EL (cell line): Measurements from ENCODE around the gene NASP.

ENCODE experiments used
- DNase-seq: peaks from one replicate; pipeline ENCODE4 v3.0.0-alpha.2; 2016

The NASP gene

DNA sequence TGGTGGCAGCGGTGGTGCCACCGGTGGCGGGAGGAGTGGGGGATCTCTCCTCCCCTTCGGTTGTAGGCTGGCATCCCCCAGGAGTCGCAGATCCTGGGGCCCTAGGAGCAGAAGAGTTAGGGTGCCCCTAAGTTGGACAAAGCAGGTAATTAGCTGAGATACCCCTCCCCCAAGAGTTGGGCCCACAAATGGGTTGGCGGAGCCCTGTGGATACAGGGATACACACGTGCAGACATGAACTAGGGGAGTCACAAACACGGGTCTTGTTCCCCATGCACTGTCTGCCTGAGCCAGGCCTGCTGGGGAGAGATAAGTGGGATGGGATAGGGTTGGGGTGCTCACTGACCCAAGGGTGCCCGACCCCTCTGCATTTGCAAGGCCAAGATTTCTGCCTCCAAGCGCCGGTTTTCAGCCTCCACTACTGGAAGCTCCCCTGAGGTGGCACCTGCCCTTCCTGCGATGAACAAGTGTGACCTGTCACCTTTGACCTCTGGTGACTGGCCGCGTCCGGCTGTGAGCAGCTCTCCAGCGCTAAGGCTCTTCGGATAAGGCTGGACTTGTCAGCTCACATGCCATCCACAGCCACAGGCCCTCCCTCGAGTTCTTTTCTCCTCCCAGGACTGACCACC lies 38.2 kb downstream of the NASP start:
- DNase-seq, result no peak

DNA sequence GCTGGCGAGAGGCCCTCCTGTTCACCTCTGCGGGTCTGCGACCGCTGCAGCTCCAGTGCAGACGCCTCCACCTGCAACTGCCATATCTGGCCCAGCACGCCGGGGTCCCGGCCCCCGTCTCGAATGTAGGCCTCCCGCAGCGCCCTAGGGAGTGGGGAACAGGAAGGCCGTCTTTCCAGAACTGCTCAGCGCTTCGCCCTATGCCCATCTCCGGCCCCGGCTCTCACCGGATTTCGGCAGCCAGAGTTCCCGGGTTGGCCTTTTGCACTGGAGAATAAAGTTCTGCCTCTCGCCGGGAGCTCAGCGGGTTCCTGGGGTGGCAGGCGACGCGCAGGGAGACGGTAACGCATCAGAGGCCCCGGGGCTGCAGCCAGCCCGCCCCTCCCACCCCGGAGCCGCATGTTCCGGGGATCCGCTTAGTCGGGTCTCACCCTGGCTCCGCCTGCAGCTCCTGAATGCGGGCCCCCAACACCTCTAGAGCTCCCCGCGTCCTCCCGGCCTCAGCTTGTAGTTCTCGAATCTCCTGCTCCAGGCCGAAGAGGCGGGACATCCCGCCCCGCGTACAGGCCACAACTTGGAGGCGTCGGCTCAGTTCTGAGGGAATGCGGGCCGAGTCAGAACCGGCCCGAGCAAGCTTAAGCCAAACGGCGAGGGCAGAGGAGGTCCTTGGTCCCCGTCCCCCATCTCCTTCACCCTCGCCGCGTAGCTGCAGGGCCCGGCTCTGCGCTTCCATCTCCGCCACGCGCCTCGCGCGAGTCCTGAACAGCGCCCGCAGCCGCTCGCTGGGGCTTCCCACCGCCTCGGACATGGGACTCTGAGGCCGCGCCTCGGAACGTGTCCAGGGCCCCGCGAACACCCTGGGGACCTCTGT lies 38.9 kb downstream of the NASP start:
- no peak for DNase-seq

DNA sequence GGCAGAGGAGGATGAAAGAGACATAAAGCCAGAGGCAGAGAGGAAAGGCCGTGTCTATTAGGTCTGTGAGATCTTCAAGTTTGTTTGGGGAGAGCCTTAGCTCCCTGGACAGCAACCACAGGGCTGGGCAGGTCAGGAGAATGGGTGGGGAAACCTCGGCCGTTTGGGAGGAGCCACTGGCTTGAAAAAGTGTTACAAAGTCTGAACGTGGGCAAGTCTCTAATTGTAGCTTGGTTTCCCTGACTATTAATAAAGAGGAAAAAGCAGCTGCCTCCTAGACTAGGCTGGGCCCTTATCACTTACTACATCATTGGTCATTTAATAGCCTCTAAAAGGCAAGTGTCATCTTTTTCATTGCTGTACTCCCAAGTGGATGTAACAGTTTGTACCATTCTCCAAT lies 40.1 kb downstream of the NASP start, which contains the start of gene CCDC17:
Gene CCDC17 (minus strand): TSS at position 83 of the 400 bp plus-strand sequence. CDS start 145 bp downstream, outside the sequence.
- no peak for DNase-seq

DNA sequence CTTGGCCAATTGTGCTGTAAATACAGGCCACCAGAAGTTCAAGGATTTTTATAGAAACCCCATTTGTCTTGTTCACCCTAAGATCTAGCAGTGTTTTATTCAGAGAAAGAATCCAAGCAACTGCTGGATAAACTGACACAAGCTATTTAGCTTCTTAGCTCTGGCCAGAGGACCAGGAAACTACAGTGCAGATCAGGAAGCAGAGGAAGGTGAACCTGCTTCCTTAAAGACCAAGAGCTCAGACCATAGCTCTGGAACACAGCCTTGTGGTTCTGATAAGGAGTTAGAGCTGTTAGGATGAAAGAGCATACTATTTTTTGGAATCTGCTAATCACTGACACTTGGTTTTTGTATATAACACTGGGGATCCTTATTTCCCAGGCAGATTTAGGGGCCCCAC lies 45.2 kb downstream of the NASP start:
- no peak for DNase-seq

DNA sequence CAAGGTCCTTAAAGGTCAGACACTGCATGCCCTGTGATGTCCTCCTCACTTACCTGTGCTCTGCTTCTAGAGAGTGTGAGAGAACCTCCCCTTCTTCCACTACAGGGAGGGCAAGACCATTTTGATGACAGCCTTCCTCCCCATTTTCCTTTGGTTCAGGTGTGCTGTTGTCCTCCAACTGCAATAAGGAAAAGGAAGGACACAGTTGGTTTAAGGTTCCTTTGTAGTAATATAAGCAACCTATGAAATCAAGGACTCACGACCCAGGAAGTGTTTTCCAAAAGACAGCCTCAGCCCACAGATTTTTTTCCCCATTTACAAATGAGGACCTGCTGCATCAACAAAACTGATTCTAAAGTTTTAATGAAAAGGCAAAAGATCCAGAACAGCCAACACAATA lies 46.6 kb downstream of the NASP start:
- DNase-seq, result no peak

DNA sequence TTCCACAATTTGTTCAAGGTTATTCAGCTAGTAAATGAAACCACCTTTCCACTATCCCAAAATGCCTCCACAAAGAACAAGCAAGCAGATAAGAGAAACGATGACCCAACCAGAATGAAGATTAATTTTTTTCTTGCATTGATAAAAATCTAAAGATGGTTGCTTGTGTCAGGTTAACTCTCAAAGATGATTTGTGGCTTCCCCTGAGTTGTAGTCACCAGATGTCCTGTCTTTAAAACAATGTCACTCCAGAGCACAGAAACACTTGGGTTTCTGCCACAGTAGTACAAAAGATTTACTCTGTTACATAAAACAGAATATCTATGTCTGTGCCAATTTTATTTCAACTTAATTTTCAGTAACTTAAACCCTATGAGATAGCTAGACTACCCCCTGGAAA lies 51.4 kb downstream of the NASP start:
- no peak for DNase-seq

DNA sequence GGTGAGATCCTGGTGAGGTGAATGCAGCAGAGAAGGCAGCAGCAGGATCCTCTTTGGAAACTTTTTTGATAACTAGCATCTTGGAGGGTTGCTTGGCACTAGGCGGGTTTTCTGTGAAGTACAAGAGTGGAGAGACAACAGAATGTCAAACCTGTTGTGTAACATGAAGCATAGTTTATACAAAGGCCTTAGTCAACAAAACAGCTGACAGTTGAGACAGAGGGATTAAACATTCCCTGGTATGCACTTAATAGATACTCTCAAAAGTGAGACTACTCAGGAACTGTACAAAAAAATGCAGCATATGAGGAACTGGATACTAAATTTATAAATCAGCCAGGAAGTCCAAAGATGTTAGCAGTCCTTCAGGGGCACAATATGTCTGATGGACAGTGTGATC lies 56.5 kb downstream of the NASP start:
- no peak for DNase-seq

DNA sequence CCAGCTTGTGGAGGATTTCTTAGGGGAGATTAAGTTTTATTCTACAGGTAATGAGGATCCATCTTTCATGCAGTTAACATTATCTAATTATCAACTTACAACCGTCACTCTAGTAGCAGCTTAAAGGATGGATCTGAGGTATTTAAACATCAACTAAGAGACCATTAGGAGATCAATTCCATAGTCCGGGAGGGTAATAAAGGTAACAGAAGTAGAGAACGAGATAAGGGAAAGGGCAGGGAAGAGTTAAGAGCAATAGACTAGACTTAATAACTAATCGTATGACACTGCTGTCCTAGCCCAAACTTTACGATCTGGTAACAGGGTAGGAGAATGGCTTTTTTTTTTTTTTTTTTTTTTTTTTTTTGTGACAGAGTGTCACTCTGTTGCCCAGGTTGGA lies 59.5 kb downstream of the NASP start:
- DNase-seq, result no peak

DNA sequence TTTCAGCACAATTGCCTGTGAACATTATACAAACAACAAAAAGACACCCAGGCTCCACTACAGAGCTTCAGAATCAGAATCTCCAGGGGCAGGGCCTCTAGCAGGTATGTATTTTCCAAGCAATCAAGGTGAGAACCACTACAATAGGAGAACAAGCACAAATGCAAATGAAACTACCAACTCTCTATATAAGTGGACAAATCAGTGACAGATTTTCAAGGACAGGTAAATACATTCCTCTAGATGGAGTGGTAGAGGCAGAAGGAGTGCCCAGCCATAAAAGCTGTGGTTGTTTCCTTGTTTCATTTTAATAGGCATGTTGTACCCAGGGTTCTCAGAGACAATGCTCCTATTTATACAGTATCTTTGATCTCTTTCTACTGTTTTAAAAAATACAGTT lies 60.1 kb downstream of the NASP start:
- no peak for DNase-seq

DNA sequence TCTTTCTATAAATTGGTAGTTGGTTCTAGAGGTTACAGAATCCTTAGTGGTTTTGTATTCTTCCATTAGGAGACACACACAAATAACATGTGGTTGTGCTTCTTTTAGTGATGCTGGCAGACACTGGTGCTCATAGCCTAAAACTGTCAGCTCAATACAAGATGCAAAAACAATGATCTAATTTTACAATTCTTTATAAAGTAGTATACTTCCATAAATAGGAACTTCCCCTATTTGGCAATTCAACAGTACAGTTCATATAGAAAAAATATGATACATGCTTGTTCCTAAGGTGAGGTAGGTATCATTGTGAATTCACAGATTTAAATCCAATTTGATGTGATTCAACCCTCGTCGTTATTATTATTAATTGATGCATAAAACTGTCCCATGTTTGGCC lies 60.8 kb downstream of the NASP start:
- no peak for DNase-seq

DNA sequence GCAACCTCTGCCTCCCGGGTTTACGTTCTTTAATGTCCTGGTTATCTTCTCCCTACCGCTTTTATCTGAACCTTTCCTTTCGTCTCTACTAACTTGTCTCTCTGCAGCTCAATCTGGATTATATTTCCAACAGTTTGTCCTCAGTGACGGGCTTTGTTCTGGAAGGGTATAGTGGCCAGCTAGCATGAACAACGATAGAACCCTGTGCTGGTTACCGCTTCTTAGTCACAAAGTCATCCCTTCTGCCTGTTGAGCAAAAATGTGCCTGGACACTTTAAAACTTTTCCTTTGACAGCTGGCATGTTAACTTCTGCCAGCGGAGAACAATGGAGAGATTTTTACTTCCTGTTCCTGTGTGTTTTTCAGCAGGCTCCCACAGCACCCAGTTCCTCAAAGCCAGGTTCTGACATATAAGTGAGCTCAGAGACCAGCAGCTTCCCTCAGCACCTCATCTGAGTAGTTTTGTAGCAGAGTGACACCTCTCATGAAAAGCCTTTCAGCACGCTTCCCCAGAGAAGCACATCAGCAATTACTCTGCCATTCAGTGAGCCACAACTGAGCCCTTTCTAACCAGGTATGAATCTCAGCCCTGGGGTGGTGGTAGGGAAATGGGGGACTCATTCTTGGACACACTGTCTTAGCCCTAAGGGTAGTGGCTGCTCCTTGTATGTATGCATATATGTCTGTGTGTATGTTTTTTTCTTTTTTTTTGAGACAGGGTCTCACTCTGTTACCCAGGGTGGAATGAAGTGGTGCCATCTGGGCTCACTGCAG lies 63.6 kb downstream of the NASP start:
- no peak for DNase-seq

DNA sequence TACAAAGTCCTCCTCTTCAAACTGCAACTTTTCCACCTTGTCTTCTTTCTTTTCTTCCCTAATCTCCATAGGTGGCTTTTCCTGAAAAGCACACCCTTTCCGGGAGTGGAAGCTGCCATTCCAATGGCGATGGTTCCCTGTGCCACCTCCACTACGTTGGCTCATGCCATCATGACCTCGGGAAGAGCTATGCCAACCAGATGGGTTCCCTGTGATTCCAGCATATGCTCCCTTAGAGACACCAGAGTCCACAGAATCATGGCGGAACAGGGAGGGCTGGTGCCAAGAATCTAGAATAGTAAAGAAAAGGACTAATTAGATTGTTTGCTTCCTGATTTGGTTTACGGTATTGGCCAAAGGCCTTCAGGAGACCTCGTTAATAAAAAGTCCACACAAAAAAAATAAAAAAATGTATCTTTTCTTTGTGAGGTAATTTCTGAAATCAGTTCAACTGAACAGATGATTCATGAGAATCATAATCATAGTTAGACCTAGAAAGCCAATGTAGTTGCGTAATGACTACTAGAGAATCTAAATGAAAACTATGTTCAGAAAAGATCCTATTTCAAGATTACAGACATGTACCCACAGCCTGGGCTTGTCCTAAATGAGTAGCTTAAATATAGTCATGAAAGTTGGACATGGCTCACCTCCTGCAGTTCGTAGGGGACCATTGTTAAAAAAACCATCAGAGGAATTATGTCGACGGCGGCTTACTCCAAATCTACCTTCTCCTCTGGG lies 70.9 kb downstream of the NASP start:
- peak; percentile 28 for DNase-seq

DNA sequence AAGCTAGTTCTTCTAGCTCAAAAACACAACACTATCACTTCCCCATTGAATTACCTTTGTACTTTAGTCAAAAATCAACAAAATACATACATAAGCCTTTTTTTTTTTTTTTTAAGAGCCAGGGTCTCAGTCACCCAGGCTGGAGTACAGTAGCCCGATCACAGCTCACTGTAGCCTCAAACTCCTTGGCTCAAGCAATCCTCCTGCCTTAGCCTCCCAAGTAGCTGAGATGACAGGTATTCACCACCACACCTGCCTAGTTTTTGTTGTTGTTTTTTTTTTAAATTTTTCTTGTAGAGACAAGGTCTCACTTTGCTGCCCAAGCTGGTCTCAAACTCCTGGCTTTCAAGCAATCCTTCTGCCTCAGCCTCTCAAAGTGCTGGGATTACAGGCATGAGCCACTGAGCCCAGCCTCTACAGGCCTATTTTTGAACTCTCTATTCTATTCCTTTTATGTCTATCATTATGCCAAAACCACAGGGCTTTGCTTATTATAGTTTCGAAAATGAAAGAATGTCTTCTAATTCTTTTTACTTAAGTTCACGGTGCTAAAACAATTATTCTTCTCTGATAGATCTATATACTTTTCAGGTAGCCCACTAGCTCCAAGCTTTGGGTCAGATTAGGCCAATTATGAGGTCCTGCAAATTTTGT lies 72.9 kb downstream of the NASP start:
- DNase-seq, result no peak

DNA sequence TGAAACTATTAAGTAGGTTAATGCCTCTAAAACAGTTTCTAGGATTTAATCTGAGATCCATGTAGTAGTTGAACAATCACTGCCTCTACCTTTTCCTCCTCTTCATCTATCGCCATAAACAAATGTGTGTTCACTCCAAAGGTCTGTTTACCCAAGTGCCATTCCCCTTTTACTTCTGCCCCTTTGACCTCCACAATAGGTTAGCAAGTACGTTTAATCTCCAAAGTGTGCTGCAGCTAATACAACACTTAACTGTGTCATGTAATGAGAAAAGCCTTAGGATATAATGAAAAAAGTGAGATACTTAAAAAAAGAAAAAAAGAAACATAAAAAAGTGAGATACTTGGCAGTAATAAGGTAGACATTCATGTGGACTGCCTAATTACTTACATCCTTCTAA lies 74.3 kb downstream of the NASP start:
- DNase-seq, result no peak

DNA sequence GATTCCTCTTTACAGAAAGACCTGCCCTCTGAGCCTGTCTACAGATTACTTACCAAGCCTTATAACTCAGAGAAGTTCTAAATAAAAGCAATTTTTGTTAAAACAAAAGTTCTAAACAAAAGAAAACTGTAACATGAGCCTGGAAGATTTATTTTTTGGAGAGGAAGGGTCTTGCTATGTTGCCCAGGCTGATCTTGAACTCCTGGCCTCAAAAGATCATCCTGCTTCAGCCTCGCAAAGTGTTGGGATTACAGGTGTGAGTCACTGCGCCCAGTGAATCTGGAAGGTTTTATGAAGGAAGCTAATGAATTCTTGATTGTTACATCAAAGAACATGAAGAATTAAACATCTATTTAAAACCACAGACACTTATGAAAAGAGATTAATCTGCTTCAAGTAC lies 75.4 kb downstream of the NASP start:
- DNase-seq, result no peak

DNA sequence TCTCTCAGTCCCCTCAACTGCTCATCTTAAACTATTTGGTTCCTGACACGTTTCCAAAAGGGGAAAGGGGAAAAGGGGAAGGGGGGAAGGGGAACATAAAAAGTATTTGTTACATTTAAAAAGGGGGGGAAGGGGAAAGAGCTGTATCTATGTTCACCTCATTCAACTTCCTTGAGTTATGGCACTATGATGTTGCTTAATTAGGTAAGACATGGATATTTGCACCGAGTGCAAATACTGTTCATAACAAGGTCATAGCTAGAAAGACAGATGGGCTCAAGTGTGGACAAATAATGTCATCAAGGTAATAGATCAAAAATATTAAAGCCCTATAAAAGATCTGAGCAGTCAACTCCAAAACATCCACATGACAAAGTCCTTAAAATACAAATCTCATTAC lies 76.5 kb downstream of the NASP start:
- no peak for DNase-seq

DNA sequence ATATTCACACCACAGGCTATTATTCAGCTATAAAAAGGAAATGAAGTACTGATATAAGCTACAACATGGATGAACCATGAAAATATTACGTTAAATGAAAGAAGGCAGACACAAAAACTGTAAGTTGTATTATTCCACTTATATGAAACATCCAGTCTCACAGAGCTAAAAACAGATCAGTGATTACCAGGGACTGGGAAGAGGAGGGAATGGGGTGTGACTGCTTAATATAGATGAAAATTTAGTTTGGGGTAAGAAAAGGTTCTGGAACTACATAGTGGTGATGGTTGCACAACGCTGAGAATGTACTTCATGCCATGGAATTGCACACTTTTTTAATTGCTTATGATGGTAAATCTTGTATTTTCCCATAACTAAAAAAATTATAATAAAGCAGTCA lies 83.0 kb downstream of the NASP start:
- DNase-seq, result no peak

DNA sequence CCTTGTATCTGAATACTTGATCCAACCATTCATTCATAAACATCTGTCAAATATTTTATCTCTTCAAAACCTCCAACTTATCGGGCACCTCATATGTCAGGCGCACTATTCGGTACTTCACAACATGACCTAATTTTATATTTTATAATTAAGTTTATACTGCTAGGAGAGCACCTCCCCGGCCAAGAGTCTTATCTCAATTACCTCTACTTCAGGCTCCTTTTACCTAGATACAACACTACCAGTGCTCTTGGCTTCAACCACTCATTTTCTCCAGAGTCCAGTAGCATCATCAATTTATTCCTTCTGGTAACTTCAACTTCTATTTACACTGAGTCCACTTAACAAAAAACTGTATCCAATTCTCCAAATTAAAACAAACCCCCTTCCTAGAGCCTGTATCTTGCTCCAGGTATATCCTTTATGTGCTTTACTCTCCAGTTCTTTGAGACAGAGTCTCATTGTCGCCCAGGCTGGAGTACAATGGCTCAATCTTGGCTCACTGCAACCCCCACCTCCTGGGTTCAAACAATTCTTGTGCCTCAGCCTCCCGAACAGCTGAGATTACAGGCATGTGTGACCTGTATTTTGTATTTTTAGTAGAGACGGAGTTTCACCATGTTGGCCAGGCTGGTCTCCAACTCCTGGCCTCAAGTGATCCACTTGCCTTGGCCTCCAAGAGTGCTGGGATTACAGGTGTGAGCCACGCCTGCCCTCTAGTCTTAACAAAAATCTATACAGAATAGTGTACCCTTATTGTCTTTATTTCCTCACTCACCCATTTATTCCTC lies 83.7 kb downstream of the NASP start:
- no peak for DNase-seq
